ENCODE results near the gene SNTA1. TPM values are rescaled to one million over a fixed set of nuclear protein-coding genes. Genes with fewer than 3 reads are reported as not detected.
A peak's percentile ranks its signal among the peaks of the same experiment; 100 is the strongest.

SNTA1 gene
- total and polyA plus RNA-seq, 9 of the 15 experiments (the other 6 are each of a cell fraction or from before 2014, with no cell fraction given) = 1.2 to 40.8 (median 20.3) TPM

DNA sequence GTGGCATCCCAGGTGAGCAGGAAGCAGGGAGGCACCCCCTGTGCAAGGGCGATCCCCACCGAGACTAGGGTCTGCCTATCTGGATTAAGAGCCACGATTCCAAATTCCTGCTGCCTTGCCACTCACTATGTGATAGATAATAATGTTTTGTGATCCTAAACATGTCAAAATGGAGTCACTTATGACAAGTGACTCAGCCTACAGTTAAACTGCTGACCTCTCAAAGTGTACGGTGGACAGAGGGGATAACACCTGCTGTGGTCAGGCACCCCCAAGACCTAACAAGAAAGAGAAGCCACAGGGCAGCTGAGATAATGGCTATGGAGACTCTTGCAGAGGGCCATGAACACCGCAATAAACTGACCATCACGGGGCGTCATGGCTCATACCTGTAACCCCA lies 16.0 kb upstream of the SNTA1 start (continued):
- TF ChIP-seq HBP1 (CRISPR knock-in tag; IDR thresholded peaks at IDR 0.05) (no peak), TBP (optimal IDR thresholded peaks at IDR 0.05; ENCODE audit: low read depth, low read length) (no peak), TAL1 (IDR thresholded peaks at IDR 0.05) (no peak), SMARCA5 (IDR thresholded peaks at IDR 0.05) (no peak), ZNF740 (CRISPR knock-in tag; IDR thresholded peaks at IDR 0.05) (no peak), ZNF740 (tag; IDR thresholded peaks at IDR 0.05) (peak in 1 of 2 experiments; percentile 69; a peak in 2 of 4 replicates), SMAD3 (CRISPR knock-in tag; conservative IDR thresholded peaks at IDR 0.05) (peak; percentile 83; the same call in 1 of the 2 replicates), GATA2 (CRISPR knock-in tag; IDR thresholded peaks at IDR 0.05) (0 out of 2 replicates have a peak, but pooled peaks have one; percentile 26), ZNF140 (CRISPR knock-in tag; IDR thresholded peaks at IDR 0.05) (peak; percentile 62; the same call in 1 of the 2 replicates), HSF4 (CRISPR knock-in tag; IDR thresholded peaks at IDR 0.05; ENCODE audit: borderline replicate concordance) (no peak; the same call in 1 of the 2 replicates), CTCF (IDR thresholded peaks at IDR 0.05 in 2 of 3, conservative IDR thresholded peaks at IDR 0.05 in 1 of 3; ENCODE audit: insufficient read depth in 2 of 3, low read depth in 1 of 3, low read length in 3 of 3) (no peak), TEAD4 (IDR thresholded peaks at IDR 0.05; ENCODE audit: low read length) (peak; percentile 17; the same call in 1 of the 2 replicates), TEAD4 (CRISPR knock-in tag; IDR thresholded peaks at IDR 0.05; ENCODE audit: borderline replicate concordance) (no peak), ZNF766 (CRISPR knock-in tag; conservative IDR thresholded peaks at IDR 0.05) (no peak), MEIS2 (IDR thresholded peaks at IDR 0.05; ENCODE audit: partially characterized antibody) (peak; percentile 28), ZNF436 (CRISPR knock-in tag; IDR thresholded peaks at IDR 0.05) (no peak), BACH1 (tag; IDR thresholded peaks at IDR 0.05) (0 out of 2 replicates have a peak, but pooled peaks have one; percentile 58), ZBTB8A (IDR thresholded peaks at IDR 0.05; ENCODE audit: partially characterized antibody) (no peak), GTF2A2 (tag; IDR thresholded peaks at IDR 0.05) (0 out of 2 replicates have a peak, but pooled peaks have one; percentile 46), TFAM (CRISPR knock-in tag; conservative IDR thresholded peaks at IDR 0.05) (no peak), NR2C1 (IDR thresholded peaks at IDR 0.05) (no peak), NR2C1 (tag; IDR thresholded peaks at IDR 0.05) (peak; percentile 82), ZNF41 (CRISPR knock-in tag; conservative IDR thresholded peaks at IDR 0.05) (peak; percentile 70; the same call in 1 of the 2 replicates), CREB1 (IDR thresholded peaks at IDR 0.05) (no peak), CREB1 (CRISPR knock-in tag; IDR thresholded peaks at IDR 0.05) (no peak)
- TF ChIP-seq, protein P1, sequence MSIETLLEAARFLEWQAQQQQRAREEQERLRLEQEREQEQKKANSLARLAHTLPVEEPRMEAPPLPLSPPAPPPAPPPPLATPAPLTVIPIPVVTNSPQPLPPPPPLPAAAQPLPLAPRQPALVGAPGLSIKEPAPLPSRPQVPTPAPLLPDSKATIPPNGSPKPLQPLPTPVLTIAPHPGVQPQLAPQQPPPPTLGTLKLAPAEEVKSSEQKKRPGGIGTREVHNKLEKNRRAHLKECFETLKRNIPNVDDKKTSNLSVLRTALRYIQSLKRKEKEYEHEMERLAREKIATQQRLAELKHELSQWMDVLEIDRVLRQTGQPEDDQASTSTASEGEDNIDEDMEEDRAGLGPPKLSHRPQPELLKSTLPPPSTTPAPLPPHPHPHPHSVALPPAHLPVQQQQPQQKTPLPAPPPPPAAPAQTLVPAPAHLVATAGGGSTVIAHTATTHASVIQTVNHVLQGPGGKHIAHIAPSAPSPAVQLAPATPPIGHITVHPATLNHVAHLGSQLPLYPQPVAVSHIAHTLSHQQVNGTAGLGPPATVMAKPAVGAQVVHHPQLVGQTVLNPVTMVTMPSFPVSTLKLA (conservative IDR thresholded peaks at IDR 0.05) = no peak
